H1 (cell line): ENCODE results near the gene STT3B.

Experiments
- ASH2L ChIP-seq: fragments of 200-600, 300-600 bp; sonication (generic); IDR thresholded peaks from one replicate; pipeline ENCODE4 v1.7.1; 2017; ENCODE audit warnings: low read length
- BCL11A ChIP-seq, 2 experiments: IDR thresholded peaks; one replicate each; pipeline ENCODE4 v1.6.1; 2011; ENCODE audit warnings: low read depth in 2 of 2, low read length in 2 of 2, mild to moderate bottlenecking in 2 of 2
- EP300 ChIP-seq, 2 experiments: IDR thresholded peaks; 1 replicate in 1 of 2; 2 replicates in 1 of 2; pipeline ENCODE4 v1.6.1; 2011 to 2012; ENCODE audit warnings: low read depth in 2 of 2, low read length in 2 of 2, mild to moderate bottlenecking in 2 of 2, borderline replicate concordance in 1 of 2, inconsistent platforms in 1 of 2, moderate library complexity in 1 of 2
- EZH2 ChIP-seq: fragments of 200-600 bp; sonication (generic); IDR thresholded peaks from 2 replicates; pipeline ENCODE4 v1.7.1; 2012; ENCODE audit warnings: low read depth, mild to moderate bottlenecking, moderate library complexity, low read length, inconsistent platforms; ENCODE audit not compliant: severe bottlenecking
- HDAC2 ChIP-seq, 2 experiments: fragments of 300-600 bp in 1 of 2; sonication (generic) in 1 of 2; IDR thresholded peaks; 2 replicates each; pipeline ENCODE4 v1.6.1; 2011 to 2012; ENCODE audit warnings: low read depth in 2 of 2, low read length in 2 of 2, mild to moderate bottlenecking in 2 of 2, moderate library complexity in 2 of 2, borderline replicate concordance in 1 of 2, inconsistent platforms in 1 of 2
- KDM1A ChIP-seq: fragments of 200-600, 300-600 bp; sonication (generic); IDR thresholded peaks from 2 replicates; pipeline ENCODE4 v1.7.1; 2016; ENCODE audit warnings: mild to moderate bottlenecking, low read length, borderline replicate concordance
- KDM5A ChIP-seq: fragments of 200-600 bp; IDR thresholded peaks from 2 replicates; pipeline ENCODE4 v1.7.1; 2012; ENCODE audit warnings: mild to moderate bottlenecking, low read length, inconsistent platforms, mixed read lengths
- TF ChIP-seq, protein P1 (sequence below), 3 experiments: IDR thresholded peaks; 1 replicate in 2 of 3; 2 replicates in 1 of 3; pipeline versions ENCODE4 v1.5.1 to v1.6.1; 2011; ENCODE audit warnings: low read length in 3 of 3, mild to moderate bottlenecking in 3 of 3, inconsistent platforms in 2 of 3, low read depth in 1 of 3, moderate library complexity in 1 of 3; ENCODE audit not compliant: insufficient read depth in 1 of 3; ENCODE audit errors: control extremely low read depth in 1 of 3

- TF ChIP-seq KDM1A (no peak), HDAC2 (IDR thresholded peaks at IDR 0.05; ENCODE audit: borderline replicate concordance in 1 of 2, low read depth in 2 of 2, low read length in 2 of 2) (no peak), KDM5A (no peak), EZH2 (no peak), BCL11A (IDR thresholded peaks at IDR 0.05; ENCODE audit: low read depth in 2 of 2, low read length in 2 of 2) (no peak), EP300 (IDR thresholded peaks at IDR 0.05; ENCODE audit: borderline replicate concordance in 1 of 2, low read depth in 2 of 2, low read length in 2 of 2) (no peak), ASH2L (no peak)
- TF ChIP-seq, protein P1, sequence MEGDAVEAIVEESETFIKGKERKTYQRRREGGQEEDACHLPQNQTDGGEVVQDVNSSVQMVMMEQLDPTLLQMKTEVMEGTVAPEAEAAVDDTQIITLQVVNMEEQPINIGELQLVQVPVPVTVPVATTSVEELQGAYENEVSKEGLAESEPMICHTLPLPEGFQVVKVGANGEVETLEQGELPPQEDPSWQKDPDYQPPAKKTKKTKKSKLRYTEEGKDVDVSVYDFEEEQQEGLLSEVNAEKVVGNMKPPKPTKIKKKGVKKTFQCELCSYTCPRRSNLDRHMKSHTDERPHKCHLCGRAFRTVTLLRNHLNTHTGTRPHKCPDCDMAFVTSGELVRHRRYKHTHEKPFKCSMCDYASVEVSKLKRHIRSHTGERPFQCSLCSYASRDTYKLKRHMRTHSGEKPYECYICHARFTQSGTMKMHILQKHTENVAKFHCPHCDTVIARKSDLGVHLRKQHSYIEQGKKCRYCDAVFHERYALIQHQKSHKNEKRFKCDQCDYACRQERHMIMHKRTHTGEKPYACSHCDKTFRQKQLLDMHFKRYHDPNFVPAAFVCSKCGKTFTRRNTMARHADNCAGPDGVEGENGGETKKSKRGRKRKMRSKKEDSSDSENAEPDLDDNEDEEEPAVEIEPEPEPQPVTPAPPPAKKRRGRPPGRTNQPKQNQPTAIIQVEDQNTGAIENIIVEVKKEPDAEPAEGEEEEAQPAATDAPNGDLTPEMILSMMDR (IDR thresholded peaks at IDR 0.05; ENCODE audit: control extremely low read depth in 1 of 3, insufficient read depth in 1 of 3, low read depth in 1 of 3, low read length in 3 of 3), result no peak
These were observed 103.3 kb downstream of the STT3B start for GRCh38 chr3:31636049-31636448.
